ENCODE measurements around the gene RIMS4.
A peak's percentile ranks its signal among the peaks of the same experiment; 100 is the strongest.

The RIMS4 gene

GRCh38 chr20:44810391-44811149 is at the start of gene RIMS4:
Gene RIMS4 (minus strand): TSS chr20:44810546. CDS start chr20:44810271, 275 bp downstream.
- TF ChIP-seq, protein P1, sequence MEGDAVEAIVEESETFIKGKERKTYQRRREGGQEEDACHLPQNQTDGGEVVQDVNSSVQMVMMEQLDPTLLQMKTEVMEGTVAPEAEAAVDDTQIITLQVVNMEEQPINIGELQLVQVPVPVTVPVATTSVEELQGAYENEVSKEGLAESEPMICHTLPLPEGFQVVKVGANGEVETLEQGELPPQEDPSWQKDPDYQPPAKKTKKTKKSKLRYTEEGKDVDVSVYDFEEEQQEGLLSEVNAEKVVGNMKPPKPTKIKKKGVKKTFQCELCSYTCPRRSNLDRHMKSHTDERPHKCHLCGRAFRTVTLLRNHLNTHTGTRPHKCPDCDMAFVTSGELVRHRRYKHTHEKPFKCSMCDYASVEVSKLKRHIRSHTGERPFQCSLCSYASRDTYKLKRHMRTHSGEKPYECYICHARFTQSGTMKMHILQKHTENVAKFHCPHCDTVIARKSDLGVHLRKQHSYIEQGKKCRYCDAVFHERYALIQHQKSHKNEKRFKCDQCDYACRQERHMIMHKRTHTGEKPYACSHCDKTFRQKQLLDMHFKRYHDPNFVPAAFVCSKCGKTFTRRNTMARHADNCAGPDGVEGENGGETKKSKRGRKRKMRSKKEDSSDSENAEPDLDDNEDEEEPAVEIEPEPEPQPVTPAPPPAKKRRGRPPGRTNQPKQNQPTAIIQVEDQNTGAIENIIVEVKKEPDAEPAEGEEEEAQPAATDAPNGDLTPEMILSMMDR (conservative IDR thresholded peaks at IDR 0.05; ENCODE audit: low read depth, low read length): no peak
- no peak for DNase-seq (ENCODE audit: low read depth)
- no peak within 1 kb of the TSS for H3K4me3 ChIP-seq (ENCODE audit: low read depth, low read length)

- DNase-seq (ENCODE audit: low read depth): peak; percentile 7
- no peak overlapping the region for H3K4me3 ChIP-seq (ENCODE audit: low read depth, low read length)
- TF ChIP-seq, protein P1 (conservative IDR thresholded peaks at IDR 0.05; ENCODE audit: low read depth, low read length): no peak
These were observed 48.4 kb upstream of the RIMS4 start for GRCh38 chr20:44858606-44859360.

DNA sequence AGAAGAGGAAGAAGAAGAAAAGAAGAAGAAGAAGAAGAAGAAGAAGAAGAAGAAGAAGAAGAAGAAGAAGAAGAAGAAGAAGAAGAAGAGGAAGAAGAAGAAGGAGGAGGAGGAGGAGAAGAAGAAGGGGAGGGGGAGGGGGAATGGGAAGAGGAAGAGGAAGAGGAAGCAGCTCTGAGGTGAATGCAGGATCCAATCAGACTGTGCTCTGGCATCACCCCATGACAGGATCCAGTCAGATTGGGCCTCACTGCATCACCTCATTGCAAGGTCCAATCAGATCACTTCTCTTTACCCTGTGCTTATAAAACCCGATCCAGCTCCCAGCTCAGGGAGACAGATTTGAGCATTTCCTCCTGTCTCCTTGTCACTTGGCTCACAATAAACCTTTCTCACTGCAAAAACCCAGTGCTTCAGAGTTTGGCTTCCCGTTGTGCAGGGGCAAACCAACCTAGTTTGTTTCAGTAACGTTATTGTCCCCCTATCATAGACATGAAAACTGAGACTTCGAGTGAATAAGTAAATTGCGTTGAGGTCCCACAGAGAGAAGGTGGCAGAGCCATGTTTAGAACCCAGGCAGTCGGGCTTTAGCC is 46.6 kb upstream of the RIMS4 start:
- no peak overlapping the region for H3K4me3 ChIP-seq (ENCODE audit: low read depth, low read length)
- no peak for DNase-seq (ENCODE audit: low read depth)
- TF ChIP-seq, protein P1 (conservative IDR thresholded peaks at IDR 0.05; ENCODE audit: low read depth, low read length): no peak

DNA sequence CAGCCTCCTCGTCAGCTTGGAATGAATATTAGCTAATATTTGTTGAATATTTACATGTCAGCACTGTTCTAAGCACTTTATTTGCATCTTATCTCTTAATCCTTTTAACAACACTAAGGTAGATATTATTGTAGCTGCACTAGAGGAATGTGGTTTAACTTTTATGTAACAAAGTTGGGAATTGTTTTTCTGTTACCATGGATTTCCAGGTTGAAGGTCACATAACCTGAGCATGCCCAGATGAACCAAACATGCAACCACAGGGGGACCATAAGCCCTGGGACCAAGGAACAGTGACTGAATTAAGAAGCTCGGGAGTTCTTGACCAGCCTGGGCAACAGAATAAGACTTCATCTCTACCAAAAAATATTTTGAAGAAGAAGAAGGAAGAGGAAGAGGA is 46.1 kb upstream of the RIMS4 start:
- H3K4me3 ChIP-seq (ENCODE audit: low read depth, low read length): no peak overlapping the region
- no peak for DNase-seq (ENCODE audit: low read depth)
- TF ChIP-seq, protein P1 (conservative IDR thresholded peaks at IDR 0.05; ENCODE audit: low read depth, low read length): no peak

DNA sequence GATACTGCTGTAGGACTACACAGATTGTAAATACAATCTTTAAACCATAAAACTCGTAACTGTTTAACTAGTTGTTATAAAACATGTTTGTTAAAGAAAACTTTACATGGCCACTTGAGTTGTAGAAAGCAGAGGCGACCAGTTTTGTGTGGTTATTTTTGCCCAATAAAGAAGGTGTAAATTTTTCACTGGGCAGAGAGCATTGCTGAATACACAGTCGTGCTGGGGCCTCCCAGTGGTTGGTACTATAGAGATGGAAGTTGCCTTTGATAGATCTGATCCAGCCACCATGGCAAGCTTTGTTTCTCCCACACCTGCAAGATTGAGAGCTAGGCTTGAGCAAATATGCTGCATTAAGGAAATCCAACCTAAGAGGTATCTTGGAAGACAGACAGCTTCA is 41.2 kb upstream of the RIMS4 start:
- H3K4me3 ChIP-seq (ENCODE audit: low read depth, low read length): no peak overlapping the region
- DNase-seq (ENCODE audit: low read depth): no peak
- TF ChIP-seq, protein P1 (conservative IDR thresholded peaks at IDR 0.05; ENCODE audit: low read depth, low read length): no peak

DNA sequence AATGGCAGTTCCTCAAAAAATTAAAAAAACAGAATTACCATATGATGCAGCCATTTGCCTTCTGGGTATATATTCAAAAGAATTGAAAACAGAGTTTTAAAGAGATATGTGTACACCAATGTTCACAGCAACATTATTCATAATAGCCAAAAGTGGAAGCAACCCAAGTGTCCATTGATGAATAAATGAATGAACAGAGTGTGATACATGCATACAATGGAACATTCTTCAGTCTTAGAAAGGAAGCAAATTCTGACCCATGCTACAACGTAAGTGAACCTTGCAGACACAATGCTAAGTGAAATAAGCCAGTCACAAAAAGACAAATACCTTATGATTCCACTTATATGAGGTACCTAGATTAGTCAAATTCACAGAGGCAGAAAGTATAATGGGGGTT is 40.5 kb upstream of the RIMS4 start:
- TF ChIP-seq, protein P1 (conservative IDR thresholded peaks at IDR 0.05; ENCODE audit: low read depth, low read length): no peak
- DNase-seq (ENCODE audit: low read depth): no peak
- no peak overlapping the region for H3K4me3 ChIP-seq (ENCODE audit: low read depth, low read length)
